ENCODE measurements around the gene NKX3-2.
A peak's percentile ranks its signal among the peaks of the same experiment; 100 is the strongest.

Gene NKX3-2

DNA sequence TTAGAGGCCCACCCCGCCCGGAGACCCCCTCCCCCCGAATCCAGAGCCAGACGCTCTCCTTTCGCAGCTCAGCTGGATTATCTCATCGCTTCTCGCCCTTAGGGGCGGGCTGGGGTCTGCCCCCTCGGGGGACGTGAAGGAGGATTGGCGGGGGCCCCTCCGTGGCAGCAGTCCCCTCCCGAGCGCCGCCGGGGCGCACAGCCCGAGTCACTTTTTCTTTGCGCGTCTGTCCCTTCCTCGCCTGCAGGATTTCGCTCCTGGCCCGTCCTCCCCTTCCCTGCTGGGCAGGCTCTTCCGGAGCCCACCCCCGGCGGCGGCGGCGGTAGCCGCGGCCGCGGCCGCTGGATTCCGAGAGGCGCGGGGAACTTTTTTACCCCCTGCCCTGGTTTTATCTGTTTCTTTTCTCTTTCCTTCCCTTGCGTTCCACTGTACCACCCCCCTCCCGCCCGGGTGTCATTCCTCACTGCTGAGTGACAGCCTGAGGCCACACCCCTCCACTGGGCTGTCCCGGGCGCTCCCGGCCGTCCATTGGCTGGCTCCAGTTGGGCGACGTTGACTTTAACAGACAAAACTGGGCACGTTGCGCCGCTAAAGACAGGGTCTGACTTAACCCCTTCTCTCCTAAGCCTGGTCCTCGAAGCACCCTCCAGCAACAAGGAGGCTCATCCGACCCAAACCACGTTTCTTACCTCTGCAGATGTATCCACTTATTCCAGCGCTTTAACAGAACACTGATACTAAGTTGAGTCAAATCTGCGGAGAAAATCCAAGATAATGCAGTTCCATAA is 492 bp upstream of the NKX3-2 start:
- FAIRE-seq = peak; percentile 86

DNA sequence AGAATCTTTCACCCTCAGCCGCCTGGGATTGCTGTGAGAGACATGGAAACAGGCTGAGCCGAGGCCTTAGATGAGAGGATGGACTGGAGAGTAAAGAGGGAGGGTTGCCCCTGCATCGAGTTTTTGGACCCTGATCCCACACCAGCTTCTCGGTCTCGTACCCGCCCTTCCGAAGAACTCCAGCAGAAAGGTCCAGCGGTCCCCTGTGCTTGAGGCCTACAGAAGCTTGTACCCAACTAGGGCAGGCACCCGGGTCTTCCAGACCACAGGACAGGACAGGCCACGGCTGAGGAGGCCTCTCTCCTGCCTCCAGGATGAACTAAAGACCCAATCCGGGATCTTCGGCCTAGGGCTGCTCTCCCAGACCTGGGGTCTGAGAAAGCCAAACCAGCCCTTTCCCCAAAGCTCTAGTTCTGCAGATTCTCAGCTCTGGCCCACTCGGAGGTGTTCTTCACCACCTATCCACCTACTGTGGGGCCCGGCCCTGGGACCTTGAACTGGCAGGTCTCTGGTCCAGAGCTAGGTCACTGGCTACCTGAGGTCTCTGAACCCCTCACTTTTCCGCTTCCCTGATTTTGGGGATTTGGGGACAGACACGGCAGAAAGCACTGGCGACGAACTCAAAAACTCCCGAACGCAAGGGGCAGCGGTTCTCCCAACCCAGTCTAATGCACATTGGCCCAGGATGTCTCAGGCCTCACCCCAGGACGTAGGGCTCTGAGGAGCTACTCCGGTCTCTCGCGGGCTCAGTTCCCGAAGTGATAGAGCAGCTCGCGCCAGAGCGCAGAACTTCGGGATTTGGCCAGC is 1.1 kb downstream of the NKX3-2 start:
- FAIRE-seq = no peak

DNA sequence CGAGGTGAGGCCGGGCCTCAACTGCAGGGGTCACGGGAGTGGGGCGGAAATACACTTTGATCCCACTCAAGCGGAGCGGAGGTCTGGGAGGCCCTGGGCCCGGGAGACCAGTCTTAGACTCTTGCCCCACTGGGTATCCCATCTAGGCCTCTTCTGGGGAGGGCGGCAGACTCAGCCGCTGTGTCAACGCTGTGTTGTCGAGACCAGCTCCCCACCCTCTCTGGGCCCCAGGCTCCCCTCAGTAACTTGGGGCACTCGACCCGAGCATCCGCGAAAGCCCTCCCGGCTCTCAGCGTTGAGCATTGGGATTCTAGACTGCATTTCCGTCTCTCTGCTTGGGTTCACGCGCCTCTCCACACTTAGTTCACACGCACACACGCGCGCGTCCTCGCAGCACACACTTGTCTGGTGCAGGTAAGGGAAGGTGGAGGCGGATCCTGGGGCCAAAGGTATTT is 1.7 kb downstream of the NKX3-2 start:
- no peak for FAIRE-seq

- no peak for FAIRE-seq
These were observed 2.4 kb downstream of the NKX3-2 start for GRCh38 chr4:13541720-13542576.

DNA sequence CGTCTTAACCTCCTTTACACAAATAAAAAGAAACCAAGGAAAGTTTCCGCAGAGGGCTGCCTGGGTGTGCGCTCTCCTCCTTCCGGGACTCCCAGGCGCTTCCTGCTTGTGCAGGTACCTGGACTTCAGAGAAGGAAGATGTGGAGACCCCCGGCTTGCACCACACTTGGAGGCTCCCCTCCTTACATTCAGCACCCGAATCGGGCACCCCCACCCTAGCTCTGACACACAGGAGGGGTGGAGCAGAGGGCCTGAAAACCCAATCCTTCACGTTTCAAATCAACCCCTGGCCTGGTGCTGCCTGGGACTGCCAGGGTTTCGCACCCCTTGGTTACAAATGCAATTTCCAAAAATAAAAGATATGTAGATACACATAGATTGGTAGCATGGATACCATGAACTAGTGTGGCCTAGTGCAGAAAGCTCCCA is 3.1 kb downstream of the NKX3-2 start:
- FAIRE-seq = no peak

GRCh38 chr4:13540446-13541175 is 3.7 kb downstream of the NKX3-2 start:
- FAIRE-seq = no peak

DNA sequence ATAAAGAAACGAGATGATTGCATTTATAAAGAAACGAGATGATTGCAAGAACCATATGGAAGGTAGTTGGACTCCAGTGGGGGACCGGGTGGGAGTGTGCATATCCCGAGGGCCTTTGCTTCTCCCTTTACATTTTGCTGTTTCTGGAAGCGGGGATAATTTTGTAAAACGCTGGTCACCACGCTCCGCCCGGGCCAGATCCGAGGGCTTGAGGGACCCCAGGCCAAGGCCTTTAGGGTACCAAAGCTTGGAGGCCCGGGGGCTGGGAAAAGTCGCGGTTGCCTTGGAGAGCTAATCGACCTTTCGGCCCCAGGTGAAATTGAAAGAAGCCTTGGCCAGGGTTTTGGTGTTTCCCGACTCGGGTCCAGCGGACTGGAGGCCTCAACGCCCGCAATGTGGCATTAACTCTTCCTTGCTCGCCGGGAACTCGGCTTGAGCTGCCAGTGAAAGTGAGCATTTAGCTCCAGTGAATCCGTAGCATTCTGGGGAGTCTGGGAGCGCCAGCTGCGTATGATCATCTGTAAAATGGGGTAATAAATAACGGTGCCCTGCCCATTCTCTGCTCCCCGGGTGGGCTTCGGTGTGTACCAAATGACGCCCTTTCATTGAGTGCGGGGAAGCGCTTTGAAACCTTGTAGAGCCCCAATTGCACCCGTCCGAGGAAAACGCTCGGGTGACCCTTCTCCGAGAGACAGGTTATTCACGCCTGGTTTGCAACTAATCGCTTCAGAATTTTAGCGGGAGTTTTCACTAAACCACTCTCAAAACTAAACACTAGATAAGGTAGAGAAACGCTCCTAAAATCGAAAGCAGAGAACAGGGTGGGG is 4.5 kb downstream of the NKX3-2 start:
- no peak for FAIRE-seq

DNA sequence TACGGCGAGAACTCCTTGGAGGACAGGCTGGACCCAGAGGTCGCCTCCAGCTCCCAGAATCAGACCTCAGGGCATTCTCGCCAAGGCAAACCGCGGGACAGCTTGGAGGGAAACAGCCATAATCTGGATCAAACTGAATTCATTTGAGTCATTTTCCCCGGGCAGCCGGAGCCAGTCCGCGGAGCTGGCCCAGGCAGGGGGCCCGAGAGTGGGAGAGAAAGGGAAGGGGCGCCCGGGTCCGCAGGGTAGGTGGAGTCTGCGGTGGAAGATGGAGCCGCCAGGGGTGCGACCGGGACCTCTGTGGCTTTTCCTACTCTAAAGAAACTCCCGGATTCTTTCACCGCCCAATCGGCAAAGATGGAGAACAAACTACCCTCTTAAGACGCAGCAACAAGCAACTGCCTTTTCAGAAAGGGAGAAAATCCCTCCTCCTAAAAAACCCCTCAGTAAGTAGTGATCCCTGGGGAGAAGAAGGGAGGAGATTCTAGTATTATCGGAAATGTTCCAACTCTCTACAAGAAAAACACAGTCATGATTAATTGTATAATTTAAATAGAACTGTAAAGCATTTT is 5.2 kb downstream of the NKX3-2 start:
- FAIRE-seq = no peak

- no peak for FAIRE-seq
These were observed 5.8 kb downstream of the NKX3-2 start for GRCh38 chr4:13538427-13538973.

DNA sequence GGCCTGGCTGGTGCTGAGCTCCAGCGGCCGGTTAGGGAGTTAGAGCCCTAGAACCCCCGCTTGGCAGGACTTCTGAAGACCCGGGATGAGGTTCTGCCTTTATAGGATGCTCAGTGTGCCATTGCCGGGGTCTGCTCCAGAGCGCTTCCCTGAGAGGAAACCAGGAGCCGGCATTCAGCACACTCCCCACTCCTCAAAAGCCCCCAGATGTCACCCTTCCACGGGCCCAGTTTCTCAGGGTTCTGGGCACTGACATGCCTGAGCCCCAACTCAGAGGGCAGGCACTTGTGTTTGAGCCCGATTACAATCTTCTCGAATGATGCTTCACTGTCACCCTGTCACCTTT is 6.5 kb downstream of the NKX3-2 start:
- no peak for FAIRE-seq

DNA sequence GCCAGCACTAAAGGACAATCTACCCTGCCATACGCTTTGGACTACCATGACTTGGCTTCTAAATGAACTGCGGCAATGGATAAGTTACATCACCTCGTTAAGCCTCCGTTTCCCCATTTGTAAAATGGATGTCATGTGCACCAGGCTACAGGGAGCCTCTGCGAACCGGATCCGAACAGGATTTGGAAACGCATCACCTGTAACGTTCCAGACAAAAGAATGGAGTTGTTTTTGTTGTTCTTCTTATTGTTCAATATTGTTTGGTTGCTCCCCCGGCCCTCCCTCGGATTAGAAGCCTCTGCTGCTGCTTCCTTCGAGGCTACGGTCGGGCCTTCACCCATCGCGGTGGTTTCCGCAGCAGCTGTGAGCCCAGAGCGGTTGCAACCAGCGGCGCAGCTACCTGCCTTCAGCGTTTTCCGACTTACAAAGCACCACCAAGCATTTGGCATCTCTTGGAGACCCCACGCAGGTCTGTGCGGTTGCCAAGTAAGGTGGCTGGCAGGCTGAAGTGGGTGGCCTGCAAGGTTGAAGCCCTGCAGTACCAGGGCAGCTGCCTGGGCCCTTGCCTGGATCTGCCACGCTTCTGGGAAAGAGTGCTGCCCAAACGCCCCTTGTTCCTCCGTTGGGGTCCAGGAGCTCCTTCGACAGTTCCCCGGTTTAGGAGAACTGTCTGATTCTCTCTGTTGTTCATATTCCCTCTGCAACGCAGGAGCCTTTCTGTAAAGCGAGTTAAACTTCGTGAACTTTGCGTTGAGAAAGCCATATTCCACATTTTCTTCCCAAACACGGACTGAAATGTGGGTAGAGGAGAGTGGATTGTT is 7.1 kb downstream of the NKX3-2 start:
- no peak for FAIRE-seq

DNA sequence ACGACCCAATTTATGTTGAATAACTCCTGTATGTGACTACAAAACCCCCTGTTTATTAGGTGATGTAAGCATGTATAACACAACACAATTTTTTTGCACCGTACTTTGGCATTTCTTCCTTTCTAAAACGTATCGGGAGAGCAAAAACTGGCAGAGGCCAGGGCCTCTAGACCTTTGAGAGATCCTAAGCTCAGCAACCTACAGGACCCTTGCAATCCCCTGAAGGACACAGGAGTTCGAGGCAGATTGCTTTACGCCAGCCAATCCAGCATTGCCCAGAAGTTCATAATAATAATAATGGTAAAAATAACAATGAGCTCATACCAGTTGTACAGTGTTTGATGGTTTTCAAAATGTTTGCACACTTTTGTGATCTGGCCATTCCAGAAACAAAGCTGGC is 7.7 kb downstream of the NKX3-2 start:
- no peak for FAIRE-seq

DNA sequence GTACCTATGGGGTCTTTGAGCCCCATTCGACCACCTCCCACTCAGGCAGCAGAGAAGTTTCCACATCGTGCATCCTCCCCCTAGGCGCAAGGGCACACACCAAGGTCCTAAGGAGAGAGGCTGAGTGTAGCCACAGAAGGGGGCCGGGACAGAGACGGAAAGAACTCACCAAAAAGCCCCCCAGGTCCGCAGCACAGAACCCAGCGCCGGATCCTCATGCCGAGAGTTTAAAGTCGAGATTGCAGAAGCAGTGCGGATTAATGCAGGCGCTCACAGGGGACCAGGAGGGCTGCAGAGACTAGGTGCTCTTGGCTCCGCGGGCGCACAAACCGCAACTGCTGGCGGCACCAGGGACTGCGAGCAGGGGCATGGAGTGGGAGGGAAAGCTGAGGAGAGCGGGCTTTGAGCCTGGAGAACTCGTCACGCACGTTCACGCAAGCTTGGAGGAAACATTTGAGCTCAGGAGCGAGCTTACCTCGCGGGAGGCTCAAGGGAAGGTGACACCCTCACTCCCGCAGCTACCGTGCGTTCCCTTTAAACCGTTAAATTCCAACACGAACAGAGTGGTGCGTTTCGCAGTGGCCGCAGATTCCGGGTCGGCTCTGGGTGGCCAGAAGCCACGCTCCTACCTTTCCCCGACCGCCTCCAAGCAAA is 8.5 kb downstream of the NKX3-2 start:
- no peak for FAIRE-seq

DNA sequence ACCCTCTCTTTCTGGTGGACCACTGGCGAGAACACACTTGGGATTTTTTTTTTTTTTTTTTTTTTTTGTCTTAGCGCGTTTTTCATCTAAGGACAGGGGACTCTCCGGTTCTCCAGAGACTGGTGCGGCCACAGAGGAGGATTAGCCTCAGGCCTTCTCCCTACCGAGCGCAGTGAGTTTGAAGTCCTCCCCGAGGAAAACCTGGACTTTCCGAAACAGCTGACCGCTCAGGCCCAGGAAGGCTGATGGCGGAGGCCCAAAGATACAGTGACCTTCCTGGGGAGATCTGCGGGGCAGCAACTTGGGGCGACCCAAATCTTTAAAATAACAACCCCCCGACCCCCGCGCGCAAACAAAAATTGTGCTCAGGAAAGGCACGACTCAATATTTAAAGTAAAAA is 9.2 kb downstream of the NKX3-2 start:
- no peak for FAIRE-seq

DNA sequence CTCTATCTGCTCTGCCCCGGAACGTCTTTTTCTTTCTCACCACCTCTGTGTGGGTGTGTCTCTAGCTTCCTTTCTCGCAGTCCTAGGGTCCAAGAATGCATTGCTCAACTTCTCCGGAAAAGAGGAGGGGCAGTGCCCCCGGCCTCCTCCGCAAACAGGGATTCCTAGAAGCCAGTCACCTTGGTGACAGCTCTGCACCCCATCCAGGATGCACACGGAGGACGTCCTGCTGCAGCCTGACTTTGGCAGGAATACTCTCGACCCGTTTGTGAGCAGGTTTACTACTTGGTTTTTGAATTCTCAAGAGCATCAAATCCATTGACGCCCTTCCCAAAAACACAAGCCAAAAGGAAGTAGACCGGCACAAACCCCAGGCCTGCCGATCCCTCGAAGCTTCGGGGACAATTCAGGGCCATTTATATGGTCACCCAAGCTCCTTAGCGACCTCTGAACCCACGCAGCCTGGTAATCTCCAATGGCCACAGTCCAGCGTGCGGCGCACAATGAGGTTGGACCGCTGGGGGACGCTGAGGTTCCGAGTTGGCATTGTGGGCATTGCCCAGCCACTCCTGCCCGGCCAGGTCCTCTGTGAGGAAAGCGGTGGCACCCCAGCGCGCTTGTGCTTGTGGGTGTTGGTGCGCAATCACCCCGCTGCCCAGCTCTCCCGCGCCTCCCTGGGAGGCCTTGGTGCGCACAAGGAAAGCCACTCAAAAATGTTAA is 9.8 kb downstream of the NKX3-2 start:
- no peak for FAIRE-seq

GRCh38 chr4:13533670-13534343 is 10.5 kb downstream of the NKX3-2 start:
- FAIRE-seq = no peak

DNA sequence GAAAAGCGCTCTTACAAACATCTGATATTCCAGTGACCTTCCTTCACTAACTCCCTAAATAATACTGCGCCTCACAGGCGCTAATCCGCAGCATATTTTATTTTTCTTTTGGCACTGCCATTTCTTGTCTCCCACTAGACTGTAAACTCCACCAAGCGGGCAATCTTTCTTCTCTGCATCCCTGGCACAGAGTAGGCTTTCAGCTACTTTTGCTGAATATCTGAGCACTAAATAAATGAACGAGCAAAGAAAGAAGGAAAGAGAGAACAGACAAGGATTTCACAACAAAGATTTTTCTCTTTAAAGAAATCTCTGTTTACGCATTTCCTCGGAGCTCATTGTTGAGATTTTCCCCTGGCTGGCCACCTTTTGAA is 12.7 kb downstream of the NKX3-2 start:
- FAIRE-seq = no peak
